ENCODE data around the gene PACS2.
"Not testable (repeated sequence)": the region's sequence is repeated elsewhere in the genome, so short reads cannot be mapped to it uniquely, and the experiment has no call there.

- not testable (repeated sequence) for TF ChIP-seq CTCF, POLR2A, EP300 (IDR thresholded peaks at IDR 0.05)
These were observed 12.7 kb upstream of the PACS2 start for GRCh38 chr14:105301915-105302249.
